ENCODE results near the gene USP34.

Gene USP34

DNA sequence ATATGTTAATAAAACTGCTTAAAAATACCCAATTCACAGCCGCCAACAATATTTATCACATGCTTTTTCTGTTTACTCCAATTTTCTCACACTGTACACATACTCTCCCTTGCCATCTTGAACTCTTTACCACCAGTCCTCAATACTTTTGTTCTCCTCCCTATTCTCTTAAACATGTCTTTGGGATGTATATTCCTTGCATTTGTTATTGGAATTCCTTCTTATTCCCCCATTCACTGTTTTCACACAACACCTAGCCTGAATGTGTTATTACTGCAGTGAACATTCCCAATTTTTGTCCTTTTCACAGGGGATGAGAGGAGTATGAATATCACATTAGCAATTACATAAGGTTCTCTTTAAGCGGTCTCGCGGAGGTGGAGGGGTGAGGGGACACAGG lies 94.7 kb downstream of the USP34 start:
- DNase-seq (ENCODE audit: low read depth in 3 of 3, low spot score in 1 of 3): no peak

DNA sequence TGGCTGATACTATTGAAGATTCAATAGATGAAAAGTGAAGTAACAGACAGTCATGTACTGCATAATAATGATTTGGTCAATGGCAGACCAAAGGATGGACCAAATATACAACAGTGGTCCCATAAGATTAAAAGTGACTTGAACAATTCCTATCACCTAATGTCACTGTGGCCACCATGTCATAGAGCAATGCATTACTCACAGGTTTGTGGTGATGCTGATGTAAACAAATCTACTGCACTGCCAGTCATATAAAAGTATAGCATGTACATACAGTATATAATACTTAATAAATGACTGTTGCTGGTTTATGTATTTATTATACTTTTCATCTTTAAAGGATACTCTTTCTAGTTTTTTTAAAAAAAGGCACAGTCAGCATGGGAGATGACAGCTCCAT lies 99.9 kb downstream of the USP34 start:
- no peak for DNase-seq (ENCODE audit: low read depth in 3 of 3, low spot score in 1 of 3)

DNA sequence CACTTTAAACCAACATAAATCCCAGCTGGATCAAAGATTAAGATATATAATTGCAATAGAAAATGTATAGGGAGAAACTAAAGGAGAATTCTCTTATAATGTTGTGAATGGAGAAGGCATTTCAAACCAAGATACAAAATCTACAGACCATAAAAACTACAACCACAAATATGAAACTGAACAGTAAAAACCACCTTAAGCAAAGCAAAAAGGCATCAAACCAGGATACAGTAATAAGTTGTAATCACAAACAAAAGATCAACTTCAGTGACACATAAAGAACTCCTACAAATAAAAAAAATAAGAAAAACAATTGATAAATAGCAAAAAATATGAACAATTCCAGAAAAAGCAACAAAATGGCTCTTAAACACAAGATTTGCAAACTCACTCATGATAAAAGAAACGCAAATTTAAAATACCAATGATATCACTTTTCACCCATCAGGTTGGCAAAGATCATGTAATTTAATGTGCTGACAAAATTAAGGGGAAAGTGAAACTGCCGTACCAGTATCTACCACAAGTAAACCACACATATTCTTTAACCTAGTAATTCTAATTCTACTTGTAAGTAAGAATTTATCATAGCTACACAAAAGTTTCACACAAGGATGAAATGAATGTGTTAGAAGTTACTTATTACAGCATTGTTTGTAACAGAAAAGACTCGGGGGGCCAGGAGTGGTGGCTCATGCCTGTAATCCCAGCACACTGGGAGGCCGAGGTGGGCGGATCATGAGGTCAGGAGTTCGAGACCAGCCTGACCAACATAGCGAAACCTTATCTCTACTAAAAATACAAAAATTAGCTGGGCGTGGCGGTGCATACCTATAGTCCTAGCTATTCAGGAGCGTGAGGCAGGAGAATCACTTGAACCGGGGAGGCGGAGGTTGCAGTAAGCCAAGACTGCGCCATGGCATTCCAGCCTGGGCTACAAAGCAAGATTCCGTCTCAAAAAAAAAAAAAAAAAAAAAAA lies 101.9 kb downstream of the USP34 start:
- no peak for DNase-seq (ENCODE audit: low read depth in 3 of 3, low spot score in 1 of 3)

DNA sequence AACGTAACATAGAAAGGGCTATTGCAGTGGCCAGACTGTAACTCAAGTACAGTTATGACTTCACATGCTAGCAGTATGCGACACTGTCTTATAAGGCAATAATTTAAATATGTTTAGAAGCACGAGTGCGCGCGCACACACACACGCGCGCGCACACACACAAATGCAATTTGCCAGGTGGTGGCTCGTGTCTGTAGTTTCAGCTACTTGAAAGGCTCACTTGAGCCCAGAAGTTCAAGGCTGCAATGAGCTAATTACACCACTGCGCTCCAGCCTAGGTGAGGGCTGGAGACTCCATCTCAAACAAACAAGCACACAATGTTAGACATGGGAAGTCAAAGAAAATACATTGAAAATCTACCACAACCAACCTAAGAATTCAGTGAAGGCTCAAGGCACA lies 103.7 kb downstream of the USP34 start:
- DNase-seq (ENCODE audit: low read depth in 3 of 3, low spot score in 1 of 3): no peak

DNA sequence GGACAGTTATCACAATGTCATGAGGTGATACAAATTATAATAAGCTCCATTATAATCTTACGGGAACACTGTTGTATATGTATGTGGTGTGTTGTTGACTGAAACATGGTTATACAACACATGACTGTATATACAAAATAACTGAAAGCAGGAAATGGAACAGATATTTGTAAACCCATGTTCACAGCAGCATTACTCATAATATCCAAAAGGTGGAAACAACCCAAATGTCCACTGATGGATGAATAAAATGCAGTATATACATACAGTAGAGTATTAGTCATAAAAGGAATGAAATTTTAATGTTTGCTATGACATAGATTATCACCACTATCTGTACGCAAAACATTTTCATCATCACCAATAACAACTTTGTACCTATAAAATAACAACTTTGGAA lies 107.3 kb downstream of the USP34 start:
- no peak for DNase-seq (ENCODE audit: low read depth in 3 of 3, low spot score in 1 of 3)

DNA sequence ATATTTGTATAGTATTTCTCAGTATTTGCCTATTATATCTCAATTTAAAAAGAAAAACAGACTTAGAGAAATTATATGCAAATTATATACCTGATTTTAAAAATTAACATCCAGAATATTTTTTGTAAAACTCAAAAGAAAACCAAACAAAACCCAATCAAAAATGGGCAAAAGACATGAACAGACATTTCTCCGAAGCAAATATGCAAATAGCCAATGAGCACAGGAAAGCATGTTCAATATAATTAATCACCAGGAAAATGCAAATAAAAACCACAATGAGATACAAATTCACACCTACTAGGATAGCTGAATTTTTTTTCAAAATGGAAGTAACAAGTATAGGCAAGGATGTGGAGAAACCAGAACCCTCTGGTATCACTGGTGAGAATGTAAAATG lies 108.0 kb downstream of the USP34 start:
- no peak for DNase-seq (ENCODE audit: low read depth in 3 of 3, low spot score in 1 of 3)

DNA sequence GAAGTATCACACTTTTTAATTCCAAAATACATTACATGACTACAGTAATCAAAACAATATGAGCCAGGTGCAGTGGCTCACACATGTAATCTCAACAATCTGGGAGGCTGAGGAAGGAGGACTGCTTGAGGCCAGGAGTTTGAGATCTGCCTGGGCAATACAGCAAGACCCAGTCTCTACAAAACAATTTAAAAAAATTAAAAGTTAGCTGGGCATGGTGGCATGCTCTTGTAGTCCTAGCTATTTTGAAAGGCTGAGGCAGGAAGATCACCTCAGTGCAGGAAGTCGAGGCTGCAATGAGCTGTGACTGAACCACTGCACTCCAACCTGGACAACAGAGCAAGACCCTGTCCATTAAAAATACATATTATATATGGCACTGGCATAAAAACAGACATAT lies 109.8 kb downstream of the USP34 start:
- no peak for DNase-seq (ENCODE audit: low read depth in 3 of 3, low spot score in 1 of 3)

DNA sequence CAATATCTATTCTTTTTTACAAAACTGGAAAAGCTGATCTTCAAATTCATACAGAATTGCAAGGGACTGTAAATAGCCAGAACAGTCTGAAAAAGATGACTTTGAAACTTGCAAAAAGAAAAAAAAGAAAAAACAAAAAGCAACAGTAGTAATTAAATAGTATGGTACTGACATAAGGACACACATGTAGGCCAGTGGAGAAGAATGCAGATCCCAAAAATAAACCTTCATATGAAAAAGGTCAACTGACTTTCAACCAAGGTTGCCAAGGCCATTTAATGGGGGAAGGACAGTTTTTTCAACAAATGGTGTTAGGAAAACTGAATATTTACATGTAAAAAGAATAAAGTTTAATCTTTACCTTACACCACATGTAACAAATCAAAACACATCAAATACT lies 111.8 kb downstream of the USP34 start:
- DNase-seq (ENCODE audit: low read depth in 3 of 3, low spot score in 1 of 3): no peak

DNA sequence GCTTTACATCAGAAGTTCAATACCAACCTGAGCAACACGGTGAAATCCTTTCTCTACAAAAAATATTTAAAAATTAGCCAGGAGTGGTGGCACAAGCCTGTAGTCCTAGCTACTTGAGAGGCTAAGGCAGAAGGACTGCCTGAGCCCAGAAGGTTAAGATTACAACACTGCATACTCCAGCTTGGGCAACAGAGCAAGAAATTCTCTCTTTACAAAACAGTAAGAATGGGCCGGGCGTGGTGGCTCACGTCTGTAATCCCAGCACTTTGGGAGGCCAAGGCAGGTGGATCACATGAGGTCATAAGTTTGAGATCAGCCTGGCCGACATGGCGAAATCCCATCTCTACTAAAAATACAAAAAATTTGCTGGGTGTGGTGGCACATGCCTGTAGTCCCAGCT lies 113.2 kb downstream of the USP34 start:
- DNase-seq (ENCODE audit: low read depth in 3 of 3, low spot score in 1 of 3): no peak

DNA sequence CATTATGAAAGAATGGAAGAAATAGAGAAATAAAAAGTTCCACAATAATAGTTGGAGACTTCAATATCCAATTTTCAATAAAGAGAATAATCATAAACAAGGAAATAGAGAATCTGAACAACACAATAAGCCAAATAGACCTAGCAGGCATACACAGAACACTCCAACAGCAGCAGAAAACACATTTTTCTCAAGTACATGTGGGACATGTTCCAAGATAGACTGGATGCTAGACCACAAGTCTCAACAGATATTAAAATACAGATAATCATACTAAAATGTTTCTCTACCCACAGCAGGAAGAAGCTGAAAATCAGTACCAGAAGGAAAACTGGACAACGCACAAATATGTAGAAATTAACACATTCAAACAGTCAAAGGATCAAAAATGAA lies 113.9 kb downstream of the USP34 start:
- DNase-seq (ENCODE audit: low read depth in 3 of 3, low spot score in 1 of 3): no peak

DNA sequence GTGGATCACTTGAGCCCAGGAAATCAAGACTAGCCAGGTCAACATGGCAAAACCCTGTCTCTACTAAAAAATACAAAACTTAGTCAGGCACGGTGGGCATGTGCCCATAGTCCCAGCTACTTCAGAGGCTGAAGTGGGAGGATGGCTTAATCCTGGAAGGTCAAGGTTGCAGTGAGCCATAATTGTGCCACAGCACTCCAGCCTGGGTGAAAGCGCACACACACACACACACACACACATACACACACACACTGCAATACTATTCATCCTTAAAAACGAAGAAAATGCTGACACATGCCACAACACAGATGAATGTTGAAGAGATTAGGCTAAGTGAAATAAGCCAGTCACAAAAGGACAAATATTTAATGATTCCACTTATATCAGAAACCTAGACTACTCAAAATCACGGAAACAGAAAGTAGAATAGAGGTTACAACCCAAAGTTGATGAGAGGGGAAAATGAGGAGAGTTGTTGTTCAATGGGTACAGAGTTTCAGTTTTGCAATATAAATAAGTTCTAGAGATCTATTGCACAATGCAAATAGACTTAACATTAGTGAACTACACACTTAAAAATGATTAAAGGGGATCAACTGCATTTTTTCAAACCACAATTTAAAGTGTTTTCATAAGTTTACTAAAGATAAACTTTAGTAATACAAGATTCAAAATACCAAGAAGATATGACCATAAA lies 114.5 kb downstream of the USP34 start:
- no peak for DNase-seq (ENCODE audit: low read depth in 3 of 3, low spot score in 1 of 3)

DNA sequence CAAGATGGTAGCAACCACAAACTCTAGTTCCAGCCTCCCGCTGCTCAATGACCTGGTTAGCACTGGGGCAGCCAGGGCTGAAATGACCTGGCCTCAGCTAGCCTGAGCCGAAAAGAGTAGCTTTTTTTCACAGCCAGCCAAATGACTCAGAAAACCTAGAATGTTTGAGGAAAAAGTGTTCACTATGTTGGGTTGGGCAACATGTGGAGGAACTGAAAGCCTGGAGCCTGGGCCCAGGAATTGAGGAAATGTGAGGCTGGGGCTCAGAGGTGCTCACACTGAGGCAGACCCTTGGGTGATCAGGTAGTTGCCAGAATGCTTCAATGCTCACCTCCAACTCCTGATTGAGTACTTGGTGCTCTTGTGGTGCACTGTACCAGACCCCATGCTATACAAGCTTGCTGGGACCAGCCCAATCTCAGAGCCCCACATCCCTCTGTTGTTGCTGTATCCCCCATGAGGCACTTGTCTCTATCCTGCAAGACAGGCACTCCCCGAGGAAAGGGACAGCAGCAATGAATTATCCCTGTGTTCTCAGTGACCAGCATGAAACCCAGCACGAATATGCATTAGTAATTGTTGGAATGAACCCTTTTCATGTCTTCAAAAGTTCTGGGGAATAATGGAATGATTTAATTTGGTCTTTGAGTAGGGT lies 116.2 kb downstream of the USP34 start:
- no peak for DNase-seq (ENCODE audit: low read depth in 3 of 3, low spot score in 1 of 3)

DNA sequence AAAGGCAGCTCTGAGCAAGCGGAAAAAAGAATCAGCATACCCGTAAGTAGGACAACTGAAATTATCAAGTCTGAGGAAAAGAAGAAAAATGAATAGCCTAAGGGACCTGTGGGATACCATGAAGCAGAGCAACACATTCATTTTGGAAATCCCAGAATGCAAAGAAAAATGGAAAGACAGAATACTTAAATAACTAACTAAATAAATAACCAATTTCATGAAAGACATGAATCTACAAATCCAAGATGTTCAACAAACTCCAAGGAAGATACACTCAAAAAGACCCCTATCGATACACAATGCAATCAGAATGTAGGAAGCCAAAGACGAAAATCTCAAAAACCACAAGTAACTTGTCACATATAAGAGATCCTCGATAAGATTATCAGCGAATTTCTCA lies 117.0 kb downstream of the USP34 start:
- no peak for DNase-seq (ENCODE audit: low read depth in 3 of 3, low spot score in 1 of 3)

DNA sequence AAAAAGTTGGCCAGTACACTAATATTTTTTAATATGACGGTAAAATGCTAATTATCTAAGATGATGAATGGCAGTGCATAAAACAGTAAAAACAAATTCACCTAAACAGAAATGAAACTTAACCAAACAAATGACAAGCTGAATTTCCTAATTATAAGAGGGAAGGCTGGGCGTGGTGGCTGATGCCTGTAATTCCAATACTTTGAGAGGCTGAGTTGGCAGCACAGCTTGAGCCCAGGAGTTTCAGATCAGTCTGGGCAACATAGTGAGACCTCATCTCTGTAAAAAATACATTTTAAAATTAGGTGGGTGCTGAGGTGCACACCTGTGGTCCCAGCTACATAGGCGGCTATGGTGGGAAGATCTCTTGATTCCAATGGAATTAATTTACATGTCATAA lies 120.1 kb downstream of the USP34 start:
- no peak for DNase-seq (ENCODE audit: low read depth in 3 of 3, low spot score in 1 of 3)

DNA sequence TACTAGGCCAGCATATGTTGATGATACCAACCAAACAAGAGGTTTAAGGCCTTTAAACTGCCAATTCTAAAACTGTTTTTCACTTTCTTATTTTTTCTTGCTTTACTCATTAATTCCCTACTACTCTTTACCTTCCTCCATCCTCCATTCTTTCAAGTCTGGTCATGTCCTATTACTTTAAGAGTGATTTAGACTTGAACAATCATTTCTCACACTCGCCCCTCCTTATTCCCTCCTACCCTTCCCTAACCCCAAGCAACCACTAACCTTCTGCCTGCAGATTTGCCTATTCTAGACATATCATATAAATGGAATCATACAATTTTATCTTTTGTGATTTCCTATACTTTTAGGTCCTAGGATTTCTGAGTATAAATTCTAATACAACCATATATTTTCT lies 127.7 kb downstream of the USP34 start:
- DNase-seq (ENCODE audit: low read depth in 3 of 3, low spot score in 1 of 3): no peak

DNA sequence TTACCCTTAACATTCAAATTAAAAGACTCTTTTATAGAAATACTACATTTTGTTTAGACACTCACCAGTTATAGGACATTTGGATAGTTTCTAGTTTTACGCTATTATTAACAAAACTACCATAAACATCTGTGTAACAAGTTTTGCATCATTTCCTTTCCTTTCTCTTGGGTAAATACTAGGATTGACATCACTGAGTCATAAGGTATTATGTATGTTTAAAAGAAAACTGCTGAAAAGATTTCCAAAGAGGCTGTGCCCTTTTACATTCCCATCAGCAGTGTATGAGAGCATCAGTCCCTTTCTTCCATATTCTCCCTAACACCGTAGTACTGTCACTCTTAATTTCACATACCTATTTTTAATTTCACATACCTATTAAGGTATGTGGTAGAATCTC lies 130.6 kb downstream of the USP34 start:
- DNase-seq (ENCODE audit: low read depth in 3 of 3, low spot score in 1 of 3): no peak

DNA sequence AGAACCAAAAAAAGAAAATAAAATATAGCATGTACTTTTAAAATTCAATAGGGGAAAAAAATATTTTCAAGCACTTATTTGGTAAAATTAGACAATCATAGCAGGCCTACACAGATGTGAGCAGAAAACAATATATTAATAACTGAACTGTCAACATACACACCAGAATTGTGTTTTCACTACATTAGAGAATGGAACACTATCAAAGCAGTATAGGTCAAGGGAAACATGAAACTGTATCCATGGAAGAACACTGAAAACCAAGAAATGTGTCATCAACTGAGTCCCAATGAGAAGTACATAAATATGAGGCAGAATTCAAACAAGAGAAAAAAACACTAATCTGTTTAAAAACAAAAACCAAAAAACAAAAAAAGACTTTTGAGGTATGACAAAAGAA lies 132.4 kb downstream of the USP34 start:
- no peak for DNase-seq (ENCODE audit: low read depth in 3 of 3, low spot score in 1 of 3)

DNA sequence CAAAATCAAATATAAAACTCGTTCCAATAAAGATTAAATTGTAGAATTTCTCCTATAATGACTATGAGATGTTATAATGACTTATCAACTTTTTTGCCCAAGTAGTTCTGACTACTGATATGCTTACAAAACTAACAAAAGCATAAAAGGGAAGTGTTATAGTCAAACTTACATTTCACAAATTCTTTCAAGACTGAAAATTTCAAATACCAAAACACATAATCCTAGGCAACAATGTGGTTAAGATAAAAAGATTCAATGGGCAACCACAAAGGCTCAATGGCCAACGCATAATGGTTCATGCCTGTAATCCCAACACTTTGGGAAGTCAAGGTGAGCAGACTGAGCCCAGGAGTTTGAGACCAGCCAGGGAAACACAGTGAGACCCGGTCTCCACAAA lies 135.7 kb downstream of the USP34 start:
- no peak for DNase-seq (ENCODE audit: low read depth in 3 of 3, low spot score in 1 of 3)

DNA sequence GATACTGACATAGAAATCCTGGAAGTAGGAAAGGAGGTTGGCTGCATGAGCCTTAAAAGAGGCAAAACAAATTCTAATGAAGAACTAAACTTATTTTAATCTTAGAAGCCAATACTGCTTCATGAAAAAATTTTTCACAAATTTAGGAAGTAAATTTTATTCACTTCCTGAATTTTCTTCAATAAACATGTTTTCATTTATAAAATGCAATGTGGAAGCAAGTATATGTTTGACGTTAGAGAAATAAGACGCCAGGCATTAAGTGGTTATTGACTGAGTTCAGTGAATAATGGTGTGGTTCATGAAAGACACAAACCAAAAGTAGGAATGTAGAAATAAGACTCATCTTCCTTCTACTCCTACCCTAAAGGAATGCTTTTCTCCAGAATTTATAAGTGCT lies 136.4 kb downstream of the USP34 start:
- DNase-seq (ENCODE audit: low read depth in 3 of 3, low spot score in 1 of 3): no peak

DNA sequence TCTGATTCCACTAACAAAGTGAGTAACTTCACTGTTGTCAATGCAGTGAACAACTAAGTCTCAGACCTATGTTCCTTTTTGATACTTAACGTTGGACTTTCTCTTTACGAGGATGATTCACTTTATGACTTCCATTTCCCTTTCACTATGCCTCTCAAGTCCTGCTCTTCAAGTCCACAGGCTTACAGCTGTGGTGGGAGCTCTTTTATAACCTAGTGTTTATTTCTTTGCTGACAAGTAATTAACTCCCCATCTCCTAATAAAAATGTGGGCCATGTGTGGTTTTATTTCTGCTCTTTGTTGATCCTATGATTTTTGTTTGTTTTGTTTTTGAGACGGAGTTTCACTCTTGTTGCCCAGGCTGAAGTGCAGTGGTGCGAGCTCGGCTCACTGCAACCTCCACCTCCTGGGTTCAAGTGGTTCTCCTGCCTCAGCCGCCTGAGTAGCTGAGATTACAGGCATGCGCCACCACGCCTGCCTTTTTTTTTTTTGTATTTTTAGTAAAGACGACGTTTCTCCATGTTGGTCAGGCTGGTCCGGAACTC lies 142.1 kb downstream of the USP34 start:
- DNase-seq (ENCODE audit: low read depth in 3 of 3, low spot score in 1 of 3): no peak

DNA sequence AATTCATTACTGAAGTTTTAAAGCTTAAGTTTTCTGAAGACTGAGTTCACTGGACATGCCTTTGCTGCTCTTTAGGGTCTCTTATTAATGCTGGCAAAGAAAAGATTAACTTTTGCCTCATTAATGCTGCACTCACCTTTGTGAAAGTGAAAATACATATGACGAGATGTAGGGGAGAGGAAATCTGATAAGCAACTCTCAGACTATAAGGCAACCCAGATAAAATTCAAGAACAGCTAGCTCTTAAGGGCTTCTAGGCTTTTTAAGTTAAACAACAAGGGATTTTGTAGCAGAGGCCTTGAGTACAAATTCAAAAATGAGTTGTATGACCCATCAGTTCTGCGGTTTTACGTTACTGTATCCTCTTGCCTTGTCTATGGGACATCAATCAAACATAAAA lies 143.7 kb downstream of the USP34 start:
- no peak for DNase-seq (ENCODE audit: low read depth in 3 of 3, low spot score in 1 of 3)

DNA sequence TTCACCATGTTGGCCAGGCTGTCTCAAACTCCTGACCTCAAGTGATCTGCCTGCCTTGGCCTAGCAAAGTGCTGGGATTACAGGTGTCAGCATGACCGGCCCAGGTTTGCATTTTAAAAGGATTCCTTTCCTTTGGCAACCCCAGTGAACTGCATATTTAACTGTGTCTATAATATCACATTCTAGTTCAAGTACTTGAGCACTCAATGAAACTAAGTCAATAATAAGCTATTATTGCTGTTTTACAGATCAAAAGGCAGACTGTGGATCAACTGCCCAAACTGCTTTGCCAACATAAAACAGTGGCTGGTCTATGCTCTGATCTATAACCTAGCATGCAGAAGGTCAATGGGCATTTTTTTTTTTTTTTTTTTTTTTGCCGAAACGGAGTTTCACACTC lies 144.5 kb downstream of the USP34 start:
- DNase-seq (ENCODE audit: low read depth in 3 of 3, low spot score in 1 of 3): no peak

Data from stimulated activated CD4-positive, alpha-beta T cell treated with anti-CD3 and anti-CD28 coated beads, TNF-alpha, amount 100 ng/mL, for 1 hour (primary cell).